AG10803 (cell line): ENCODE results near the gene SC5D.

Experiments
- DNase-seq: peaks from one replicate; pipeline ENCODE4 v3.0.0; 2010; ENCODE audit warnings: low read depth
- H3K4me3 ChIP-seq: 2 replicates; pipeline ENCODE4 v1.5.1; 2011; ENCODE audit warnings: mild to moderate bottlenecking, low read length, control low read depth
- TF ChIP-seq, protein P1 (sequence below): conservative IDR thresholded peaks from 2 replicates; pipeline ENCODE4 v1.5.1; 2011; ENCODE audit warnings: mild to moderate bottlenecking, low read length, control low read depth, inconsistent platforms

The SC5D gene

DNA sequence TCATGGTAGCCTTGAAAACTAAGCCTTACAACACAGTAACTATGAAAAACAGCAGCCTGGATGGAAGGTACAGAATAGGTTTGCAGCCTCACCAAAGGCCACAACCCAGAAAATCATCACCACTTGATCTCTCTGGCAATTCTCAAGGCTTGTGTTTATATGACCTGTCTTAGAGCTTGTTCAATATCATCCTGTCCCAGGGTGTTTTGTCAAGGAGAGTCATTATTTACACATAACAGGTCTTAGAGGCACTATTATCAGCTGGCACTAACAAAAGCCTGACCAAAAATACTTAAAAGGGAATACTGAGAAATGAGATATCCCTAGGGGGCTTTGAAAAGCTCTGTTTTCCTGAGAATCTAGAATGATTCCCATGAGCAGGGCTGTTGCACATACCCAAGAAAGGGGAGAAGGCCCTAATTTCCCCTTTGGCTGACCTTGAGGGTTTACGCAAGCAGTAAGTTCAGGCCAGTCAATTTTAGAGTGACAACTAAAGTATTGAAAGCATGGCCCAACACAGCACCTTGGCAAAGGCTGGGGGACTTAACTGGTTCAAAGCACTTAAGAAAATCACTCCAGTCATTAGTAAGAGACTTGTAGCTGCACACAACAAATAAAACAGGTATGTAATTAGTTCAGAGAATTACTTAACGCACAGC, 7.9 kb downstream of the SC5D start:
- no peak for DNase-seq
- TF ChIP-seq, protein P1, sequence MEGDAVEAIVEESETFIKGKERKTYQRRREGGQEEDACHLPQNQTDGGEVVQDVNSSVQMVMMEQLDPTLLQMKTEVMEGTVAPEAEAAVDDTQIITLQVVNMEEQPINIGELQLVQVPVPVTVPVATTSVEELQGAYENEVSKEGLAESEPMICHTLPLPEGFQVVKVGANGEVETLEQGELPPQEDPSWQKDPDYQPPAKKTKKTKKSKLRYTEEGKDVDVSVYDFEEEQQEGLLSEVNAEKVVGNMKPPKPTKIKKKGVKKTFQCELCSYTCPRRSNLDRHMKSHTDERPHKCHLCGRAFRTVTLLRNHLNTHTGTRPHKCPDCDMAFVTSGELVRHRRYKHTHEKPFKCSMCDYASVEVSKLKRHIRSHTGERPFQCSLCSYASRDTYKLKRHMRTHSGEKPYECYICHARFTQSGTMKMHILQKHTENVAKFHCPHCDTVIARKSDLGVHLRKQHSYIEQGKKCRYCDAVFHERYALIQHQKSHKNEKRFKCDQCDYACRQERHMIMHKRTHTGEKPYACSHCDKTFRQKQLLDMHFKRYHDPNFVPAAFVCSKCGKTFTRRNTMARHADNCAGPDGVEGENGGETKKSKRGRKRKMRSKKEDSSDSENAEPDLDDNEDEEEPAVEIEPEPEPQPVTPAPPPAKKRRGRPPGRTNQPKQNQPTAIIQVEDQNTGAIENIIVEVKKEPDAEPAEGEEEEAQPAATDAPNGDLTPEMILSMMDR: no peak
- H3K4me3 ChIP-seq: no peak overlapping the region

DNA sequence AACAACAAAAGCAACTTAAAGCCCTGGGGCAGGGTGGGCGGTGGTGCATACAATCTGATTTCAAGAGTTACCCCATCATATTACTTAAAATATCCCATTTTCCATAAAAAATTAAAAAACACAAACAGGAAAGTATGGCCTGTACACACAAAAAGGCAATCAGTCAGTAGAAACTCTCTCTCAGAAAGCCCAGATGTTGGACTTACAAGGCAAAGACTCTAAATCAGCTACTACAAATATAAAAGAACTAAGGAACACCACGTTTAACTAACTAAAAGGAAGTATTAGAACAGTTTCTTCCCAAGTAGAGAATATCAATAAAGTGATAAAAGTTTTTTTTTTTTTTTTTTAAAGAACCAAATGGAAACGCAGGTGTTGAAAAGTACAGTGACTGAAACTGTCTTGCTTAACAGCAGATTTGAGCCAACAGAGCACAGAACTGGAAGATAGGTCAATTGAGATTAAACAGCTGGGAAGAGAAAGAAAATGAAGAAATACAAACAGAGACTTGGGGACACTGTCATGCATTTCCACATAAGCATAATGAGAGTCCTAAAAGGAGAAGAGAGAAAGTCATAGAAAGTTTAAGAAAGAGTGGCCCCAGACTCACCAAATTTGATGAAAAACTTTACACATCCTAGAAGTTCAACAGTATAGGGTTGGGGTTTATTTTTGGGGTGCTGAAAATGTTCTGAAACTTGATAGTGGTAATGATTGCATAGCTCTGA, 8.6 kb downstream of the SC5D start:
- no peak overlapping the region for H3K4me3 ChIP-seq
- TF ChIP-seq, protein P1: no peak
- no peak for DNase-seq

DNA sequence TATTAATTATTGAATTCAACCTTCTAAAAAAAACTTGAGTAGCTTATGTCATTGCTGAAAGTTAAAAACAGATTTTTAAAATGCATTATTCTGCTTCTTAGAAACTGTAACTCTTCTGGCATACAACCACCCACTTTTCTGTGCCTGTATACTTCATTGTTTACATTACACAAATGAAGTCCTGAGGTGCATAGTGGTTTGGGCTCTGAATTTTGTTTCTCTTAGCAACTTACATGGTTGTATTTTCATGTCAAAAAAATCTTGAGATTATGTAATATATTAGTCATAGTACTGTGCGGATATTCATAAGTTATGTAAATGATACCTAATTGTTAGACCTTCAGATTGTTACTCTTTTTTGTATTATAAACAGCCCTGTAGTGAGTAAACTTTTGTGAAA, 12.2 kb downstream of the SC5D start:
- DNase-seq: peak; percentile 22
- TF ChIP-seq, protein P1: no peak
- no peak overlapping the region for H3K4me3 ChIP-seq

DNA sequence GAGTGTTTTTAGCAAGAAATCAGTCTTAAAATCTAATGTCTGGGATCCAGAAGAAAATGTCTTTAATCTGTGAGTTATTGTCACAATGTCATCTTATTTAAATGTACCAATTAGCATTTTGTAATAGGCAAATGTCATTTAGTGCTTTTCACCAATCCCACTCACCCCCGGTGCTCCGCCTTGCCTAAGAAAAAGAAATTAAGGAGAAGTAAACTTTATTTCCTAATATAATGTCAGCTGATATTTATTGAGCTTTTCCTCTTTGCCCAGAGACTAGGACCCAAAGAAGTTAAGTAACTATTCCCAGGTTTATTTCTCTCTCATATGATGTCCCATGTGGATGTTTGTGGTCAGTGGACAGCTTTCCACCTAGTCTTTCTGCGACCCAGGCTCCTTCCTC, 16.2 kb downstream of the SC5D start:
- TF ChIP-seq, protein P1: no peak
- H3K4me3 ChIP-seq: no peak overlapping the region
- no peak for DNase-seq

DNA sequence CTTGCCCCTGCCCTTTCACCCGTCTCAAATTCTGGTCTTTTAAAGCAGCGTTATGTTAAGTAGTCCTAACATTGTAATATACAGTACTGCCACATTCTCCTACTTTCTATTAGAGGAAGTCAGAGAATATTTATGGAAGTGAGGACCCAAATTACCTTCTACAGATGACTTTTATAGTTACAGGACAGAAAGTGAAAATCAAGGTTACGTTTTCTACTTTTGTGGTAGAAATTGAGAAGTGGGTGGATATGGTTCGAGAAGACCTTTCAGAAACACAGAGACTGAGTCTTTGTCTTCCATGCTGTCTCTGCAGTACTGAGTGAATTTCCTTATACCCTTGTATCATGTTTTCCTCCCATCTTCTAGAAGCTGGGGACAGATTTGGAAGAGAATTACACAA, 17.1 kb downstream of the SC5D start:
- TF ChIP-seq, protein P1: no peak
- H3K4me3 ChIP-seq: no peak overlapping the region
- no peak for DNase-seq

DNA sequence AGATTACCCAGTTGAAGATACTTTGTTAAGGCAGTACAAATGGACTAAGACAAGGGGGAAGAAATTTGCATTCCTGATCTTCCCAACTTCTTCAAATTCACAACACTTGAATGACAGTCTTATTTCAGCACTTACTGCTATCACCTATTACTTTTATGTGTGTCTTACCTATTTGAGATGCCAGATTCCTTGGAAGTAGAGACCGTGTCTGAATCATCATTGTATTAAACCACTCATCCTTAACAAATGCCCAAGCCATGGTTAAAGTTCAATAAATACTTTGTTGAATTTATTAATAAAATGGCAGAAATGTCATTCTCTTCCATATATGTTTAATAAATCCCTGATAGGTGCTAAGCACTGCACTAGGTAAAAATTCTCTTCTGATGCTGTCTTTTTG, 18.3 kb downstream of the SC5D start:
- no peak overlapping the region for H3K4me3 ChIP-seq
- no peak for DNase-seq
- TF ChIP-seq, protein P1: no peak

DNA sequence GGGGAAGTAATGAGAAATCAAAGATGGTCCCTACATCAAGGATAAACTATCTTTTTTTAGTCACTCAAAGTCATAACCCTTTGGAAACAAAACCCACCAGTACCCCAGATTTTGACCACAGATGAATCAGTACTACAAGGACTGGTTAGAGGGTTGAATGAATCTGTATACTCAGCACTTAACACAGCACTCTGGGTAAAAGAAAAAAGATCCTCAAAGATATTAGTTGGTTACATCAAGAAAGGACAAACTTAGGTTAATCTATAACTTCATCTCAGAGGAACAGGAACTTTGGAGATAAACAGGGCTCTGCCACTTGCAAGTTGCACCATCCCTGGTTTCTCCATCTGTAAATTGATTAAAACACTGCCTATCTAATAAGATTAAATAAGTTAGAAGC, 18.8 kb downstream of the SC5D start:
- no peak overlapping the region for H3K4me3 ChIP-seq
- DNase-seq: no peak
- TF ChIP-seq, protein P1: no peak
